ENCODE data around the gene IRGC.

IRGC gene

GRCh38 chr19:43725468-43725867 is 9.6 kb downstream of the IRGC start:
- DNase-seq = no peak

DNA sequence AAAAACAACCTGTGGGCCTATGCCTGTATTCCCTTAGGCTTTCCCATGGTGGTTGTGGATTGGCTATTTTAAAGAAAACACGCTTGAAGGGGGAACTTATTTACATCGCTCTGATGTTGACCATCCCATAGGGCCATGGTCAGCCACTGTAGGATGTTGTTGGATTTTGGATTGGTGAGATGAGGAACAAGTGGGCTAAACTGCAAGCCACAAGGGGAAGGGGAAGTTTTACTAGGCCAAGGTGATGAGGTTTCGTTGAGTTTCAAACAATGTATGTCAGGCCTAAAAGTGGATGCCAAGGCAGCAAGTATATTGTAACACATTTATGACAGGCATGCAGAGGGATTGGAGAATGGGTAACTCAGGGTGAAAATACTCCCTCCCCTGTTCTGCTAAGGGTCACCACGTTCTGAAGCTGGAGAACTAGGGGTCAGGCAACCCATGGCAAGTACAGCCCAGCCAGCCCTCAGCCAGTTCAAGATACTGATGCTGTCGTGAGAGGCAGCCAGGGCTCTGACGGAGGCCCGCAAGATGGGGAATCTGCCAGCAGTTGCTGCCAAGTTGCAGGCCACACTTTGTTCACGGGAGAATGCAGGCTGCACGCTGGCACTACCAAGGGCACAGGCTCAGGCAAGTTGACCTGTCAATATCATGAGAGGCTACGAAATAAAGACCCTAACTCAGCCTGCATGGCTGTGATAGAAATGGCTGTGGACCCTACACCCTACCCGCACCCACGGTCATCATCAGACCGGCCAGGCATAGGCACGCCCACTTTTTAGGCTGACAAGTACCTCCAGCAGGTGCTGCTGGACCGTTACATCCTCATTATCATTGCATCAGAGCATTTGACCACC is 11.1 kb downstream of the IRGC start:
- DNase-seq = no peak

DNA sequence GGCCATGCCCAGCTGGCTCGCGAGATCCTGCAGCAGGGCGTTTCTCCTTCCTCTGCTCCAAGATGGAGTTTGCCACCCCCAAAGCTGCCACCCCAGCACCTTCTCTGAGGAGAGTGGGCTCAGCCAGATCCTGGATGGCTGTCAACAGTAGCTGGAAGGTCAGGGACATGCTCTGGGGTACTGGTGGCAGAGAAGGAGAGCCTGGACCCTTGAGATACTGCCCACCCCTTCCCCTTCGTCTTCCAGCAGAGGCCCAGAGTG is 11.6 kb downstream of the IRGC start:
- no peak for DNase-seq

- DNase-seq = no peak
Observed at GRCh38 chr19:43729919-43730318, 14.0 kb downstream of the IRGC start.

DNA sequence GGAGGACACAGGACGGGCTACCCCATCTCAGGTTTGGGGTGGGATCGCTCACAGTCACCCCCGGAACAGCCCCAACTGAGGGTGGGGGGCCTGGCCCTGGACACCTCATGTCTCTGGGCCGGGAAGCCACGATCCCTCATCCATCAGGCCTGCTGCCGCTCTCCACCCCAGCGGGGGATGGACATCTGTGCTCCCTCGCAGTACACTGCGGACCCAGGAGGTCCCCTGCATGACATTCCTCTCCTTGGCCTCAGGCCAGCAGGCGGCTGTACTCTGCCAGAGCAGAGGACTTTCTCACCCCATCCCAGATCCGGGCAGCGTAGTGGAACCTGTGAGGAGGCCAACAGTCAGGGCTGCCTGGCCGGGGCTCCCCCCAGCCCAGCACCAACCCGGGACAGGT is 15.5 kb downstream of the IRGC start:
- DNase-seq = no peak

GRCh38 chr19:43731846-43732245 is 16.0 kb downstream of the IRGC start:
- no peak for DNase-seq

DNA sequence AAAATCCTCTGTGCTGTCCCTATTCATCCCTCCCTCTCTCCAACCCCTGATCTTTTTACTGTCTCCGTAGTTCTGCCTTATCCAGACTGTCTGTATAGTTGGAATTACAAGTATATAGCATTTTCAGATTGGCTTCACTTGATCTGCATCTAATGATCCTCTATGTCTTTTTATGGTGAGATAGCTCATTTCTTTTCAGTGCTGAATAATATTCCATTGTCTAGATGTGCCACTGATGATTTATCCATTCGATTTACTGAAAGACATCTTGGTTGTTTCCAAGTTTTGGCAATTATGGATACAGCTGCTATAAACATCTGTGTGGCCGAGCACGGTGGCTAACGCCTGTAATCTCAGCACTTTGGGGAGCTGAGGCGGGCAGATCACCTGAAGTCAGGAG is 19.1 kb downstream of the IRGC start:
- no peak for DNase-seq

- DNase-seq = no peak
Observed at GRCh38 chr19:43735957-43736356, 20.1 kb downstream of the IRGC start.

DNA sequence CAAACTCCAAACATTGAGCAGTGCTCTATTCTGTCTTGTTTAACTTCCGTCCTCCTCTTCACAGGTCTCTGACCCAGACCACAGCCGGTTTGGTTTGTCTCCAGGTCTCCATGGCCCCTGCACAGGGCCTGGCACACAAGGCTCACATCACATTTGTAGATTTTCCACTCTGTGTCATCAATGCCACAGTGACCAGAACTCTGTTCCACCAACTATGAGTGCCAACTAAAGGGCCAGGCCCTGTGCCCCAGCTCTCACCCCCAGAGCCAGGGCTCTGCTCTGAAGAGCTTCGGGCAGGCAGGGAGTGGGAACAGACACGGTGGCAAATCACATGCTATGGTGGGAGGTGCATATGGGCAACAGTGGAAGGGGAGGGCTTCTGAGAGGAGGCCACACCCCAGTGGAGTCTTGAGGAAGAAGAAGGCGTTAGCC is 22.9 kb downstream of the IRGC start:
- no peak for DNase-seq

DNA sequence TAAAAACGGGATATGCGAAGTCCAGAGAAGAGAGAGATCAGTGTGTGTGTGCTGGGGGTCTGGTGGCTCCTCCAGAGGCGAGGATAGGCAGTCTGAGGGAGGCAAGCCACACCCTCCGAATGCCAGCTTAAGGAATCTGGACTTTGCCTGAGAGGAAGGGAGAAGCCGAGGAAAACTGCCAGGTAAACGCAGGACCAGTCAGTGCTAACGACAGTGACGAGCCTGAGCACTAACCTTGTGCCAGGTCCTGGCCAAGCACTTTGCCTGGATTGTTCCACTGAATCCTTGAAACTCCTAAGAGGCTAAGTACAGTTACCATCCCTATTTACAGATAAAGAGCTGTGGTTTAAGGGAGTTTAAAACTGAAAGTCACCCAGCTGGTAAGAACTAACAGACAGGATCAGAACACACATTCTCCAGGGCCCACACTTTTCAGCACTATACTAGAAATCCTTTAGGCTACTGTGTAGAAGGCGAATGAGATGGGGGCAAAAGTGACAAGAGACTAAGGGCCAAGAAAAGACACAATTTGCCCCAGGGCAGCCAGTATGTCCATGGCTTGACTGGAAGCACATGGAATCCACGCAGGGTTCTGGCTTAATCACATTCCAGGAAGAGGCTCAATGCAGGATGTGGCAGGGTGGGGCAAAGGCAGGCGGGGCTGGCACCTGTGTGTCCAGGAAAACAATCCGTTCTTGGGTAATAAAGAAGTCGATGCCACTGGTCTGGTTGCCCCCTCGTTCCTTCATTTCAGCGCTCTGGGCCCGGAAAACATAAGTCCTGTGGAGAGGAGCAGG is 23.8 kb downstream of the IRGC start:
- no peak for DNase-seq

- DNase-seq = no peak
Observed at GRCh38 chr19:43741075-43741825, 25.4 kb downstream of the IRGC start.

- no peak for DNase-seq
Observed at GRCh38 chr19:43743059-43743458, 27.2 kb downstream of the IRGC start.

GRCh38 chr19:43747557-43748204 is 31.8 kb downstream of the IRGC start:
- no peak for DNase-seq

- DNase-seq = no peak
Observed at GRCh38 chr19:43748205-43748594, 32.3 kb downstream of the IRGC start.

GRCh38 chr19:43748685-43749084 is 32.8 kb downstream of the IRGC start:
- DNase-seq = no peak

DNA sequence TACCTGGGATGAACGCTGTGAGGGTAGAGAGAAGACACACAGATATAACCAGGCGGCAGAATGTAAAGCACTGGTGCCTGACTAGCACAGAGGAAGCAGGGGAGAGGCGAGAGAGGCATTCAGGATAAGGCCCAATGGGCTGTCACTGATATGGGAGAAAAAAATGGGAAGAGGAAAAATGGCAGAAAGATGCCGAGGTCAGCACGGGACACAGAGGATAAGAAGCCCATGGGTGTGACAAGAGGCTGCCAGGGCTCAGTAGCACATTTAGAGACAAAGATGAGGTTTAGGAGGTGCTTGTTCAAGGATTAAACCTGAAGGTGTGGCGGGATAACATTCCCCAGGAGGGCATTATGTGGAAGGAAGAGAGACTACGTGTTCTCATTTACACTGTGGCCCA is 33.3 kb downstream of the IRGC start:
- no peak for DNase-seq

DNA sequence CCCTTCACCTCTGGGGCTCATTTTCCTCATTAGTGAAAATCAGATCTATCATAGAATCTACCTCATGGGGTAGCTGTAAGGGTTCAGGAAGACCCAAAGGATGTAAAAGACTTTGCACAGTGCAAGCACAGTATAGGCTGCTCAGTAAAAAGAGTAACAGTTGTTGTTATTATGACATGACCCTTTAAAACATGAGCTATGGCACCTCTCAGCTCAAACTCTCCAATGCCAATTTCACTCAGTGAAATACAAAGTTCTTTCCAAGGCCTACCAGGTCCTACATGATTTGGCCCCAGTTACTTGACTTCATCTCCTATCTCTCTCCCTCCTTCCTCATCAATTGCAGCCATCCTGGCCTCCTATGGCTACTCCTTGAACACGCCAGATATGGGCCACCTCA is 34.0 kb downstream of the IRGC start:
- no peak for DNase-seq

GRCh38 chr19:43751466-43752220 is 35.8 kb downstream of the IRGC start:
- DNase-seq = no peak

DNA sequence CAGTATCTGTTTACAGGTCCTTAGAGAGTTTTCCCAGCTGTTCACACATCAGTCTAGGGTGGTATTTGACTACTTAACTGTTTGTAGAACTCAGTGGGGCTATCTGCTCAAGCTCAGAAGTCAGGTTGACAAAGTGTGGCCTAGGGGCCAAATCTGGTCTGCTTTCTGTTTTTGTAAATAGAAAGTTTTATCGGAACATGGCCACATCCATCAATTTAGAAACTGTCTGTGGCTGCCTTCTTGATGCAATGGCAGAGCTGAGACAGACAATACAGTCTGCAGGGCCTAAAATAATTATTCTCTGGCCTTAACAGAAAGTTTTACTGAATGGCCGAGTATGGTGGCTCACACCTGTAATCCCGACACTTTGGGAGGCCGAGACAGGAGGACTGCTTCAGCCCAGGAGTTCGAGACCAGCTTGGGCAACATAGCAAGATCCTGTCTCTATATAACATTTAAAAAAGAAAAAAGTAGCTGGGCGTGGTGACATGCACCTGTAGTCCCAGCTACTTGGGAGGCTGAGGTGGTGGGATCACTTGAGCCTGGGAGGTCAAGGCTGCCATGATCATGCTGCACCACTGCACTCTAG is 36.5 kb downstream of the IRGC start:
- no peak for DNase-seq

DNA sequence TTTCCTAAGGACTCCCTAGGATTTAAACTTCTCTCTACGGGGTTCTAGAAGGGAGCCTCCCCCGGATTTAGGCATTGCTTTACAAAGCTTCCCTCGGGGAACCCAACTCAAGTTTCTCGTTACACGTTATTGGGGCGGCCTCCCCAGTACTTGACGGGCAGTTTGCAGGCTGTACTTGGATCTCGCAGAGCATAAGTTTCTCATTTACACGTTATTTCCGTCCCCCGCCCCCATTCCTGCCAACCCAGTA is 38.3 kb downstream of the IRGC start:
- DNase-seq = no peak

- peak; percentile 98 for DNase-seq
Observed at GRCh38 chr19:43754503-43755255, 38.8 kb downstream of the IRGC start, which contains the start of gene SMG9. Gene SMG9 (minus strand): TSS chr19:43754962. CDS start chr19:43750741, 4,221 bp downstream.
